GM23338 (cell line): ENCODE data around the gene CHRFAM7A.
"Not testable (repeated sequence)": the region's sequence is repeated elsewhere in the genome, so short reads cannot be mapped to it uniquely, and the experiment has no call there.

Experiments
- CREB1 ChIP-seq: fragments of 250-450 bp; sonication (Bioruptor Pico); IDR thresholded peaks from 2 replicates; pipeline ENCODE4 v1.5.0; 2020; ENCODE audit warnings: low read depth, mild to moderate bottlenecking, moderate library complexity
- CTCF ChIP-seq, 2 experiments: fragments of 200-600 bp in 1 of 2; sonication (generic) in 1 of 2; conservative IDR thresholded peaks; 2 replicates each; pipeline versions ENCODE4 v1.5.1 to v1.6.1; 2016 to 2017; ENCODE audit warnings: antibody characterized with exemption in 2 of 2, low read depth in 2 of 2, mild to moderate bottlenecking in 2 of 2, moderate library complexity in 1 of 2
- ETS1 ChIP-seq: IDR thresholded peaks from 2 replicates; pipeline ENCODE4 v1.6.1; 2016; ENCODE audit warnings: antibody characterized with exemption
- EZH2 ChIP-seq: fragments of 200-600 bp; sonication (generic); IDR thresholded peaks from one replicate; pipeline ENCODE4 v1.8.0; 2017; ENCODE audit warnings: antibody characterized with exemption, mild to moderate bottlenecking, low read depth; ENCODE audit not compliant: unreplicated experiment
- JUNB ChIP-seq: IDR thresholded peaks from one replicate; pipeline ENCODE4 v1.6.1; 2016; ENCODE audit warnings: antibody characterized with exemption; ENCODE audit not compliant: unreplicated experiment
- NANOG ChIP-seq: IDR thresholded peaks from 2 replicates; pipeline ENCODE4 v1.6.1; 2016; ENCODE audit warnings: antibody characterized with exemption, borderline replicate concordance
- POLR2AphosphoS5 ChIP-seq: IDR thresholded peaks from 2 replicates; pipeline ENCODE4 v1.6.1; 2016; ENCODE audit warnings: antibody characterized with exemption, low read depth
- REST ChIP-seq: IDR thresholded peaks from one replicate; pipeline ENCODE4 v1.6.1; 2018; ENCODE audit warnings: antibody characterized with exemption; ENCODE audit not compliant: unreplicated experiment
- STAT1 ChIP-seq: IDR thresholded peaks from one replicate; pipeline ENCODE4 v1.6.1; 2016; ENCODE audit warnings: antibody characterized with exemption; ENCODE audit not compliant: unreplicated experiment
- ZNF331 ChIP-seq: fragments of 250-450 bp; sonication (Bioruptor Pico); IDR thresholded peaks from 2 replicates; pipeline ENCODE4 v1.5.0; 2020; ENCODE audit warnings: low read depth, mild to moderate bottlenecking, moderate library complexity
- ZNF462 ChIP-seq: fragments of 250-450 bp; sonication (Bioruptor Pico); IDR thresholded peaks from 2 replicates; pipeline ENCODE4 v1.5.0; 2020; ENCODE audit warnings: mild to moderate bottlenecking, moderate library complexity

- TF ChIP-seq CTCF (conservative IDR thresholded peaks at IDR 0.05; ENCODE audit: low read depth in 2 of 2); EZH2; REST; POLR2AphosphoS5; STAT1; NANOG; ZNF331 (CRISPR knock-in tag); ETS1; JUNB; ZNF462; CREB1 (CRISPR knock-in tag): not testable (repeated sequence)
Measured at GRCh38 chr15:30375872-30376271, 17.5 kb downstream of the CHRFAM7A start.
